ES-I3 (cell line): ENCODE data around the gene TSEN15.
"Not testable (repeated sequence)": the region's sequence is repeated elsewhere in the genome, so short reads cannot be mapped to it uniquely, and the experiment has no call there.

Source experiments
- H3K36me3 ChIP-seq: 2 replicates; pipeline ENCODE4 v1.6.1; 2013; ENCODE audit warnings: mild to moderate bottlenecking, low read length, control low read depth, moderate library complexity; ENCODE audit not compliant: insufficient read depth
- H3K4me1 ChIP-seq: 2 replicates; pipeline ENCODE4 v1.6.1; 2013; ENCODE audit warnings: mild to moderate bottlenecking, control low read depth, low read length; ENCODE audit not compliant: insufficient read depth
- H3K9ac ChIP-seq: 2 replicates; pipeline ENCODE4 v1.6.1; 2013; ENCODE audit warnings: low read depth, mild to moderate bottlenecking, low read length, moderate library complexity
- H3K9me3 ChIP-seq: 2 replicates; pipeline ENCODE4 v1.6.1; 2013; ENCODE audit warnings: mild to moderate bottlenecking, low read length, moderate library complexity; ENCODE audit not compliant: control insufficient read depth, insufficient read depth

The TSEN15 gene

DNA sequence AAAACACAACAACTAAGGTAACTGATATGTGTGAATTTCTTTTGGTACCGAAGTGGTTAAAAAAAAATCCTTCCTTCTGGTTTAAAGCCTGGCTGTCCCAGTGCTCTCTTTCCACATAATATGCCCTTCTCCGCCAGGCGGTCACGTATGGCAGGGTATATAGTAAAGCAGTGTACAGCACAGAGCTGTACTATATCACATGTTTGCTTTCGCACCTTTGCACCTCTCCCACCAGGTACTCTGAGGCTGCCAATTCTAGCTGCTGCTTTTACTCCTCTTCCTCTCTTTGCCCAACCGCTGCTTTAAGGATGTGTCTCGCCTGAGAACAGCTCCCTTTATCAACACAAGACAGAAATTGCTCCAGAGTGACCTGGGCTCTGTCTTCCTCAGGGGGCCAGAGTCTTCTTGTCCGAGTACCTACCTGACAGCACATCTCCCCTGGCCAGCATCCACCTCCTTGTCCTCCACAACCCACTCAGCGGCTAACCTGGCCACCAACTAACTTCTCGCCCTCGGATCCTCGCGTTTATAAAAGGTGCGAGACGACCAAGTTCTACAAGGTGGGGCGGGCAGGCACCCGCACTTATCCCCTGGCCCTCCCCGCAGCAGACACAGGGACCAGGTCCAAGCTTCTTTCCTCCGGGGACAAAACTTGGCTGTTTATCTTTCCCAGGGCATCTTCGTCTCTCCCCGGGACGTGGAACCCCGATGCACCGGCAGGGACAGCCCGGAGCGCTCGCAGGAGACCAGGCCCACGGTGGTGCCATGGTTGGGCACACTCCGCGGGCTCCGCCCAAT, 15.6 kb upstream of the TSEN15 start:
- Histone ChIP-seq H3K9ac (peak overlapping the region; percentile 74; the same call in 1 of the 2 replicates), H3K4me1 (no peaks in the 10 kb centered on the region), H3K9me3 (no peaks in the 10 kb centered on the region), H3K36me3 (no peaks in the 10 kb centered on the region)

DNA sequence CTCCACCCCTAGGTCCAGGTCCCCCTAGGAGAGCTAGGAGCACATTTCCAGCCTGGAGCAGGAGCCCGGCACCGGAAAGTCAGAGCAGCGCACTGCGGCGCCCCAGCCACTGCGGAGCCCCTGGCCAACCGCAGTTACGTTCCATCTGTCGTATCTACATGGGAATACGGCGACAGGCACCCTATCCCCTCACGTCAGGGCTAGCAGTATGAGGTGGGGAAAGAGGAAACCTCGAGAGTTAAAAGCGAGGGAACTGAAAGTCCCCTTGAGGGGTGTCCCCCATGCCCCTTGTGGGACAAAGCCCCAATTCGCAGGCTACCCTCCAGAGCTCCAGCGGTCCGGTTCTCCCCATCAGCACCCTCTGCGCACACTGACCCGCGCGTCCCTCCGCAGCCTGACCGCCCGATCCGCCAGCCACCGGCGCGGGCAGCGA, 15.0 kb upstream of the TSEN15 start:
- no peaks in the 10 kb centered on the region for H3K4me1 ChIP-seq
- H3K9ac ChIP-seq, result peak overlapping the region; percentile 74
- no peaks in the 10 kb centered on the region for H3K9me3 ChIP-seq
- no peaks in the 10 kb centered on the region for H3K36me3 ChIP-seq

DNA sequence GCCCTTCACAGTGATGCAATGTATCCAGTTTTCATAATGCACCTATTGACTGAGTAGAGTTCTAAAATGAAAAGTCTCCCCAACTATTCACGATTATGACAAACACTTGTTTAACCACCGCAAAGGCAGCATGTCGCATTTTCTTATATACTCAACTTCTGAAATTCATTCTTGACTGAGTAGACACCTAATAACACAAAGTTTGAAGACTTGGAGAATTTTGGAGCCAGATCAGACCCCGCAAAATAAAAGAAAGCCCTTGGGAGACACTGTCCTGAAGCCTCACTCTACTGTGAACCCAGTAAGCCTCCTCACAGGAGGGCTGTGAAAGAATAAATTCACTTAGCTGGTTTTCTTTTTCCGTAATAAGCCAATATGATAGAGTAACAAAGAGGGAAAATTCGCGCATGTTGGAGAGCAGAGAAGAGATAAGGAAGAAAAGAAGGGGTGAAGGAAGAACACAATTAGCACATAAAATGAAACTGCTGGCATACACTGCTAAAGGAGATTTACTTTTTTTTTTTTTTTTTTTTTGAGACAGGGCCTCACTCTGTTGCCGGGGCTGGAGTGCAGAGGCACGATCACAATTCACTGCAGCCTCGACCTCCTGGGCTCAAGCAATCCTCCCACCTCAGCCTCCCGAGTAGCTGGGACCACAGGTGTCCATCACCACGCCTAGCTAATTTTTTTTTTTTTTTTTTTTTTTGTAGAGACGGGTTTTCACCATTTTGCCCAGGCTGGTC, 13.5 kb upstream of the TSEN15 start:
- Histone ChIP-seq H3K9ac (peak overlapping the region; percentile 74; the same call in 1 of the 2 replicates), H3K9me3 (no peaks in the 10 kb centered on the region), H3K36me3 (no peaks in the 10 kb centered on the region), H3K4me1 (no peaks in the 10 kb centered on the region; the same call in 1 of the 2 replicates)

DNA sequence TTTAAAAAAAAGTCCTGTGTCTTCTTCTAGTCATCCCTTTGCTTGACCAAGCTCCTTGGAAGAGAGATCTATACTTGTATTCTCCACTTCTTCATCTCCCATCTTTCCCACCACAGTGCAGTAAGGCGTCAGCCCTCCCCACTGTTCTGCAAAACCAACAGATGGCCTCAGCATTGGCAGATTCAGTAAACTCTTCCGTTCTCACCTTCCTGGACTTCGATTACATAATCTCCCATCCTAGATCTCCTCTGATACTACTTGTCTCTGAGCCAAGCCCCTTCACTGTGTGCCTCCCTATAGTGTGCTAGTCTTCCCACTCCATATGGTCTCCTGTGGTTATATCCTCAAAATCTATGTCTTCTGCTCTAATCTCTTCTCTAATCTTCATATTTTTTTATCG, 12.4 kb upstream of the TSEN15 start:
- Histone ChIP-seq H3K9ac (no peak overlapping the region), H3K4me1 (no peaks in the 10 kb centered on the region; the same call in 1 of the 2 replicates), H3K9me3 (no peaks in the 10 kb centered on the region), H3K36me3 (no peaks in the 10 kb centered on the region)

DNA sequence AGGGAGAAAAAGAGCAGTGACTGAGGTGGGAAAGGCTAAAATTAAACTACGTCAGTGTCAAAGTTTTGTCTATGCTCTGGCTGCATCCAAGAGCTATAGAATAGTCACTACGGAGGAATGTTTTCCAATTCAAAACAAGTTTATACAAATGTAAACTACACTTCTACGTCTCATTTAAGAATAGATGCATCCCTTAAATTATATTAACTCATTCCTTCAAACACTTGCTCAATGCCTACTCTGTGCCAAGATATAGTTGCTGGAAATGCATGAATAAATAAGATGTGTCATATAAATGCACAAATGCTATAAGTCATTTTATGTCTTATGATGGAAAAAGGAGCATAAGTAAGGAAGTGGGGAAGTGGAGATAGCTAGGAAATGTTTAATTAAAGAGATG, 9.8 kb upstream of the TSEN15 start:
- peaks cover 6% of the 10 kb centered on the region; the same call in 1 of the 2 replicates for H3K4me1 ChIP-seq
- H3K36me3 ChIP-seq, result no peaks in the 10 kb centered on the region
- H3K9ac ChIP-seq, result no peak overlapping the region
- no peaks in the 10 kb centered on the region for H3K9me3 ChIP-seq

DNA sequence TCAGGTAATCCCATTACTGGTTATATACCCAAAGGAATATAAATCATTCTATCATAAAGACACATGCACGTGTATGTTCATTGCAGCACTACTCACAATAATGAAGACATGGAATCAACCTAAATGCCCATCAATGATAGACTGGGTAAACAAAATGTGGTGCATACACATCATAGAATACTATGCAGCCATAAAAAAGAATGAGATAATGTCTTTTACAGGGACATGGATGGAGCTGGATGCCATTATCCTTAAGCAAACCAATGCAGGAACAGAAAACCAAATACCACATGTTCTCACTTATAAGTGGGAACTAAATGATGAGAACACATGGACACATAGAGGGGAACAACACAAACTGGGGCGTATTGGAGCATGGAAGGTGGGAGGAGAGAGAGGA, 8.2 kb upstream of the TSEN15 start:
- H3K9ac ChIP-seq, H3K9me3 ChIP-seq, H3K36me3 ChIP-seq: not testable (repeated sequence)
- peaks cover 18% of the 10 kb centered on the region; the same call in 1 of the 2 replicates for H3K4me1 ChIP-seq

DNA sequence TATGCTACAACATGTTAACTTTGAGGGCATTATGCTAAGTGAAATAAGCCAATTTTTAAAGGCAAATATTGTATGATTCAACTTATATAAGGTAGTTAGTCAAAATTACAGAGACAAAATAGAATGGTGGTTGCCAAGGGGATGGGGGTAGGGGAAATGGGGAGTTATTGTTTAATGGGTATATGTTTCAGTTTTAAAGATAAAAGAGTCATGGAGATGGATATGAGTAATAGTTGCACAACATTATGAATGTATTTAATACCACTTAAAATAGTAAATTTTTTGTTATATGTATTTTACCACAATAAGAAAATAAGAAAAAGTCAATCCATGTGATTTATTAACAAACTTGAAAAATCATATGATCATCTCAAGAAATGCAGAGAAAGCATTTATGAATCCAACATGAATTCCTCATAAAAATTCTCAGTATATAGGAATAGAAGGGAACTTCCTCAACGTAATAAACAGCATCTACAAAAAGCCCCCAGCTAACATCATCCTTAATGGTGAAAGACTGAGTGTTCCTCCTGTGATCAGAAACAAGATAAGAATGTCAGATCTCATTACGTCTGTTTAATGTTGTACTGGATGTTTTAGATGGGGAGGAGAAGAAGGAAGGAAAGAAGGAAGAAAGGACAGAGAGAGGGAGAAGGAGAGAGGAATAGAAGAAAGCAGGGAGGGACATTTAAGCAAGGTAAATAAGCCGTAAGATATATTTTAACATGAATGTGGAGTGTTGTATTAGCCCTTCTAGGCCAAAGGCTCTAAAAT, 6.7 kb upstream of the TSEN15 start:
- Histone ChIP-seq H3K9me3 (no peaks in the 10 kb centered on the region), H3K9ac (no peak overlapping the region), H3K36me3 (no peaks in the 10 kb centered on the region), H3K4me1 (peaks cover 32% of the 10 kb centered on the region; the same call in 1 of the 2 replicates)

DNA sequence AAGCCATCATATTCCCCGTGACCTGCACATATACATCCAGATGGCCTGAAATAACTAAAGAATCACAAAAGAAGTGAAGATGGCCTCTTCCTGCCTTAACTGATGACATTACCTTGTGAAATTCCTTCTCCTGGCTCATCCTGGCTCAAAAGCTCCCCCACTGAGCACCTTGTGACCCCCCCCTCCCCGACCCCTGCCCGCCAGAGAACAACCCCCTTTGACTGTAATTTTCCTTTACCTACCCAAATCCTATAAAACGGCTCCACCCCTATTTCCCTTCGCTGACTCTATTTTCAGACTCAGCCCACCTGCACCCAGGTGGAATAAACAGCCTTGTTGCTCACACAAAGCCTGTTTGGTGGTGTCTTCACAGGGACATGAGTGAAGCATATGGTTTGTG, 4.0 kb upstream of the TSEN15 start:
- not testable (repeated sequence) for H3K36me3 ChIP-seq, H3K9me3 ChIP-seq
- Histone ChIP-seq H3K4me1 (peaks cover 40% of the 10 kb centered on the region), H3K9ac (peak overlapping the region; percentile 4; the same call in 1 of the 2 replicates)

DNA sequence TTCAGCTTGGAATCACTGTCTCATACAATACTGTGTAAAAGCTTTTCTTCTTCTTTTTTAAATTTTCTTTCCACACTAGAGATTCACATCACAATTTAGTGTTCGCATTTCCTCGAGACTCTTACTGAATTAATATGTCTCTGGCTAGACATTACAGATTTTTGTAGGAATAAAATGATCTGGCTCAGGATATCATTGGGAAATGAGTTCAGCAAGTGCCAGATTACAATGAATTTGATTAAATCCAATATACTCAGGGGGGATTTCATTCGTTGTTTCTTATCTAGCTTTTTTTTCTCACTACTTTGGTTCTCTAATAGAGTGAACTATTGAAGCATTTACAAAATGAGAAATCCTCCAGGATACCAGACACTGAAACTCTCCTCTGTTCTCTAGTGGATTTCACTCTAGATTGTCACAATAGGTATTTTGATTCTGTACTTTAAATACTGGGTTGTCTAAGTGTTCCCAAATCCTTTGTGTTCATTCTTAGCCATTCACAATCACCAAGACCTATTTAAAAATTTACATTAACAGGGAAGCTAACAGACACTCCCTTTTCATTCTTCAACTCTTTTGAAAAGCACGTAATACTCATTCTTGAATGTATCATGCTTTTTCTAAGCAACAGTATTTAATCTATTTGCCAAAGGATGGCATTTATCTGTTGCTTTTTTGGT, 2.8 kb upstream of the TSEN15 start:
- Histone ChIP-seq H3K9ac (no peak overlapping the region), H3K9me3 (no peaks in the 10 kb centered on the region), H3K4me1 (peaks cover 43% of the 10 kb centered on the region), H3K36me3 (no peaks in the 10 kb centered on the region)

DNA sequence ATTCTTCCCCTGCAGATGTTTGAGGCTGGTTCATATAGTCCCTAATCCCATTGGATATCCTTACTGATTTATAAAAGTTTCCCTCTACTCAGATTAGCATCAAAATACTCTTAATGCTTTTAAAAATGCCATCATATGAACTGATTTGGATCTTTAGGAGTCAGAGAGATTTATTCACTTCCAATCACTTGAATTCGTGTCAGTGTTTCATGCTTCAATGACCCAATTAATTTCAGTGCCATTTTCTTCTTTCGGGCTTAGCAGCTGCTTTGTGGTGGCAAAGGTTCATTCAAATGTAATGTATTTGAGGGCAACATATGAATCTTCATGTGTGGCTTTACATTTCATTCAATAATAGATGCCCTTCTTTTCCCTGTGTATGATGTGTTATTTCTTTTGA, 2.2 kb upstream of the TSEN15 start:
- Histone ChIP-seq H3K9ac (no peak overlapping the region), H3K4me1 (peaks cover 43% of the 10 kb centered on the region), H3K9me3 (no peaks in the 10 kb centered on the region), H3K36me3 (no peaks in the 10 kb centered on the region)

DNA sequence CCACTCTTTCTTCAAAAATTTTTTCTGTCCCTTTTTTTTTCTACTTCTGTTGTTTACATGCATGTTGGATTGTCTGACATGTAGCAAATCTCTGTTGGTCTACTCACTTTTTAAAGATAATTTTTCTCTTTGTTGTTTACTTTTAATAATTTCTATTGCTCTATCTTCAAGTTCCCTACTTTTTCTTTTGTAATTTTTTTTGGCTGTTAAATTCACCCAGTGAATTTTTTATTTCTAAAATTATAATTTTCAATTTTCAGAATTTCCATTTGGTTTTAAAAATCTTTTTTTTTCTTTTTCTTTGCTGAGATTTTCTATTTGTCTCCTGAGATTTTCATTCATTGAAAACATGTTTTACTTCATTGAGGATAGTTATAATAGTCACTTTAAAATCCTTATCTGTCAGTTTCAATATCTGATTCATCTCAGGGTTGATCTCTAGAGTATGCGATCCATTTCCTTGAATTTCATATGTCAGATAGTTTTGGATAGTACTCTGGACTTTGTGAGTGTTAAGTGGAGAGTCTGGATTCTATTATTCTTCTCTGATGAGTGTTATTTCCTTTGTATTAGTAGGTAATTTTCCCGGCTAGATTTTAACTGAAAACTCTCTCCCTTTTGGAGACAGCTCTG, 1.6 kb upstream of the TSEN15 start:
- no peaks in the 10 kb centered on the region; the same call in 1 of the 2 replicates for H3K9me3 ChIP-seq
- no peak overlapping the region; the same call in 1 of the 2 replicates for H3K9ac ChIP-seq
- H3K4me1 ChIP-seq, result peaks cover 43% of the 10 kb centered on the region
- no peaks in the 10 kb centered on the region for H3K36me3 ChIP-seq

DNA sequence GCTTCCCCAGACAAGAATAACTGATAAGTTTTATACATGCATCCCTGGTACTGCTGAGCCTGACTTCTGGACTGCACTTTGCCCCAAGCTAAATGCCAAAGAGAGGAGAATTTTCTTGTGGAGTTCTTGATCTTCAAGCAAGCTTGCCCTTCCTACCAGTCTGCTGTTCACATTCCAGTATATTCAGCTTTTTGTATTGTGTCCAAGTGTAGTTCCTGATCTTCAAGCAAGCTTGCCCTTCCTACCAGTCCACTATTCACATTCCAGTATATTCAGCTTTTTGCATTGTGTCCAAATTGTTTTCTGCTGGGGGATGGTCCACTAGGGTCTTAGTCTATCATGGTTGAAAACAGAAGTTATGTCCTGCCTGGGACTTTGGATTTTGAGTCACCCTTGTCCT, 894 bp upstream of the TSEN15 start:
- Histone ChIP-seq H3K36me3 (no peaks in the 10 kb centered on the region), H3K9ac (peak overlapping the region; percentile 80), H3K4me1 (peaks cover 43% of the 10 kb centered on the region), H3K9me3 (no peaks in the 10 kb centered on the region; the same call in 1 of the 2 replicates)

DNA sequence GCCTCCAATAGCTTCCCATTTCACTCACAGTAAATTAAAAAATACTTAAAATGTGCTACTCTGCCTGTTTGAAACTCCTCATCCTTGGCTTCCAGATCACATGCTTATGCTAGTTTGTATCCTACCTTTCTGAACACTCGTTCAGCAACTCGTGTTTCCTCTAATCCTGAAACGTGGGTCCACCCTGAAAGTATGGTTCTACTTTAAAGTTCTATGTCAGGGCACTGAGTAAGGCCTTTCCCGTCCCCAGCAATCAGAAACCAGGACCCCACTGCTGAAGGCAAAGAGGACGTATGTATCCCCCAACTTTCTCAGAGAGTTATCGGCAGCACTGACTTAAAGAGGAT, 419 bp upstream of the TSEN15 start:
- Histone ChIP-seq H3K4me1 (peaks cover 43% of the 10 kb centered on the region), H3K9ac (peak overlapping the region; percentile 80), H3K36me3 (no peaks in the 10 kb centered on the region), H3K9me3 (no peaks in the 10 kb centered on the region; the same call in 1 of the 2 replicates)
